ENCODE data around the gene IMPG2. TPM values are rescaled to one million over a fixed set of nuclear protein-coding genes. Genes with fewer than 3 reads are reported as not detected.

The IMPG2 gene
- total RNA-seq, 4 donors from 2014 or later: 0.05 to 0.13 (median 0.11) TPM; not detected in 1

DNA sequence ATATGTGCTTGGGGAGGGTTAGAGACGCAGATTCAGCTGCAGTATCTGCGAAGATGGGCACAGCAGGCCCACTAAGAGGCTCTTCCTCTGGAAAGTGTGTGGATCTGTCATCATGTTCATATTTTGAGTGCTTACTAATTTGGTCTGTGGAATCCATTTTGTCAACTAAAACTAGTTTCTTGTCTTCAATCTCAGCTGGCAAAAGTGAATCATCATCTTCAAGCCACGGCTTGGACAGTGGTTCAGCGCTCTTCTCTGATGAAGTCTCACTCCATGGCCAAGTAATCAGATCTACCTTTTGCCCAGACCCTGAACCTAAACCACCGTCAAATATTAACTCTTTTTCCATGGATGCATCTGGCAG lies 76.2 kb downstream of the IMPG2 start:
- intact Hi-C loops (cut with DNase I; ENCODE audit: low total_unique reads): no loop called here
- 85% methylated on average over 5 of the region's 5 CpGs for WGBS, 2 donors

DNA sequence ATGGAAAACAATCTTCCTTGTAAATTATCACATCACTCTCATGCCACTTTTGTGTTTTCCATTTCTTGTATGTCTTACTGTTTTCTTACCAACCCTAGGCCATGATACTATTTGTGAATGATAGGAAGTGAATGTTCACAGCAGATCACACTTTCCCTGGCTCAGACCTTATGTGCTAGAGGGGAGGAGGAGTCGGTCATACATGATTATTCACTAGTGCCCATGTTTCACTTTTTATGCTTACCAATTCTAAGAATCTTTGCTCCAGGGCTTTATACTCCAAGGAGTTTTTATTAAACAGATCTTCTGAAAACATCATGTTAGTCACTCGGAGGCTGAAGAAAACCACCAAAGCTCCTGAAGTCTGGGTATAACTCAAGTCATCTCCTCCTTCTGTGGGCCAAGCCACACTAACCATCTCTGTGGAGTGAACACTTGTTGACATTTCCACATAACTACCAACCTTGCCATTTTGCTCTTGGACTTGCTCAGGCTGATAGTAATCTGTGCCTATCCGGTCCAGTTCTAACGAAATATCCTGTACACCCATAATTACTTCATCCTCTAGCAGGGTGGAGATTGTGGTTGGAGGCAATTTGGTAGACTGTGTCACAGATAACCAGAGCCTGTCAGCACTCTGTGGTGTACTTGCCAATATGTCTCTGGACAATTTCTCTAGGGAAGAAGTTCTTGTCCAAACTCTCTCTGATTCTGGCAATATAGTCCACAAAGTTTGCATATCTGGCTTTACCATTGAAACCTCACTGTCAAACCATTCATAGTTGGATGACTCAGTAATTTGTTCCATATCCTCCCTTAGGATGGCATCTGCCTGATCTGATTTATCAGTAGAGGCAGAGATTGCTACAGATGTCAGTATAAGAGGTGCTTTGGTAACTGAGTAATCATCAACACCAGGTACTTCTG lies 76.8 kb downstream of the IMPG2 start:
- no peak overlapping the region for H3K4me3 ChIP-seq (ENCODE audit: low read depth, poor library complexity, severe bottlenecking)
- WGBS, 2 donors: 52 to 62% methylated on average over 4 of the region's 4 CpGs
- no peak for TF ChIP-seq POLR2A (IDR thresholded peaks at IDR 0.05)
- TF ChIP-seq, protein P1, sequence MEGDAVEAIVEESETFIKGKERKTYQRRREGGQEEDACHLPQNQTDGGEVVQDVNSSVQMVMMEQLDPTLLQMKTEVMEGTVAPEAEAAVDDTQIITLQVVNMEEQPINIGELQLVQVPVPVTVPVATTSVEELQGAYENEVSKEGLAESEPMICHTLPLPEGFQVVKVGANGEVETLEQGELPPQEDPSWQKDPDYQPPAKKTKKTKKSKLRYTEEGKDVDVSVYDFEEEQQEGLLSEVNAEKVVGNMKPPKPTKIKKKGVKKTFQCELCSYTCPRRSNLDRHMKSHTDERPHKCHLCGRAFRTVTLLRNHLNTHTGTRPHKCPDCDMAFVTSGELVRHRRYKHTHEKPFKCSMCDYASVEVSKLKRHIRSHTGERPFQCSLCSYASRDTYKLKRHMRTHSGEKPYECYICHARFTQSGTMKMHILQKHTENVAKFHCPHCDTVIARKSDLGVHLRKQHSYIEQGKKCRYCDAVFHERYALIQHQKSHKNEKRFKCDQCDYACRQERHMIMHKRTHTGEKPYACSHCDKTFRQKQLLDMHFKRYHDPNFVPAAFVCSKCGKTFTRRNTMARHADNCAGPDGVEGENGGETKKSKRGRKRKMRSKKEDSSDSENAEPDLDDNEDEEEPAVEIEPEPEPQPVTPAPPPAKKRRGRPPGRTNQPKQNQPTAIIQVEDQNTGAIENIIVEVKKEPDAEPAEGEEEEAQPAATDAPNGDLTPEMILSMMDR (IDR thresholded peaks at IDR 0.05): no peak
- intact Hi-C loops (cut with DNase I; ENCODE audit: low total_unique reads): no loop called here
- no peak for DNase-seq (ENCODE audit: low spot score in 2 of 2)

More for the DNA sequence above, 76.2 kb downstream of the IMPG2 start:
- TF ChIP-seq POLR2A (IDR thresholded peaks at IDR 0.05): no peak
- TF ChIP-seq, protein P1 (IDR thresholded peaks at IDR 0.05): no peak
- H3K4me3 ChIP-seq (ENCODE audit: low read depth, poor library complexity, severe bottlenecking): no peak overlapping the region
- no peak for DNase-seq (ENCODE audit: low spot score in 2 of 2)

DNA sequence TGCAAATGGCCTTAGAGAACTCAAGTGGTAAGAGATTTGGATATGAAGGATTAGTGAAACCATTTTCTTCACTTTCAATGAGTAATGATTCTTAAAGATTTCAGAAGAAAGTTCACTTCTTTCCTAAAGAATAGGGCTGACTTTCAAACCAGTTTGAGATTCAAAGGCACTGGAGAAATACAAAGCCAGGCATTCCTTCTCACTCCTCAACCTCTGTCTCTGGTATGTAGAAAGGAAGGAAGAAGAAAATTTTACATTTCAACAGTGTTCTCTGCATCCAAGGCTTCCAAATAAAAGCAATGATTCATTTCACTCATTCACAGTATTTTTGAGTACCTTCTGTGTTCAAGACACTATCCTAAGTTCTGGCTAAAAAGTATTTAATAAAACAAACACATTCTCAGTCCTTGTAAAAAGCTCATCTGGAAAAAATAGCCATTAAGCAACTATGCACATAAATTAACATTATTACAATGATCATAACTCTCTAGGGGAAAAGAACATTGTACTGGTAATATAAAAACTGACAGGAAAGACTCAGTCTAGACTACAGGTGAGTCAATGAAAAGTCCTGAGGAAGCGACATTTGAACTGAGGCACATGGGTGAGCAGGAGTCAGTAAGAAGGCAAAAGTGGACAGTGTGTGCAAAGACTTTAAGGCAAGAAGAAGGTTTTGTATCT lies 79.5 kb downstream of the IMPG2 start:
- intact Hi-C loops (cut with DNase I; ENCODE audit: low total_unique reads): no loop called here
- no peak overlapping the region for H3K4me3 ChIP-seq (ENCODE audit: low read depth, poor library complexity, severe bottlenecking)
- no peak for TF ChIP-seq POLR2A (IDR thresholded peaks at IDR 0.05)
- TF ChIP-seq, protein P1 (IDR thresholded peaks at IDR 0.05): no peak
- no peak for DNase-seq (ENCODE audit: low spot score in 2 of 2)
- WGBS, 2 donors: 93 to 94% methylated on average over 1 of the region's 1 CpG

DNA sequence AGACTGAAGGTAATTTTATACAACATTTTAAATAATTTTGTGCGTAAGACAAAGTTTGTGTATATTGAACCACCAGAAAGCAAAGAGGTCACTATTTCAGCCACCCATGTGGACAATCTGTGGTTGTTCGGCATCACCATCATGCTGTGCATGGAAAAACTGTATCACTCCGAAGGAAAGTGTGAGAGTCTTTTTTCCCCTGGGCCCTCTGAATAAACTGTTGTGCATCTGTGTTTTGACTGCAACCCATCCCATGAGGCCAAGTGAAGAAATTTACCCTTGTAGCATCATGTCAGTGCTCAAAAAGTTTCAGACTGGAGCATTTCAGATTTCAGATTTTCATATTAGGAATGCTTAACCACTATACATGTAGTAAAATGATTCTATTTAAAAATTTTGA lies 85.3 kb downstream of the IMPG2 start:
- 89 to 91% methylated on average over 3 of the region's 3 CpGs for WGBS, 2 donors
- no peak for DNase-seq (ENCODE audit: low spot score in 2 of 2)
- no peak for TF ChIP-seq POLR2A (IDR thresholded peaks at IDR 0.05)
- TF ChIP-seq, protein P1 (IDR thresholded peaks at IDR 0.05): no peak
- no peak overlapping the region for H3K4me3 ChIP-seq (ENCODE audit: low read depth, poor library complexity, severe bottlenecking)
- intact Hi-C loops (cut with DNase I; ENCODE audit: low total_unique reads): no loop called here

DNA sequence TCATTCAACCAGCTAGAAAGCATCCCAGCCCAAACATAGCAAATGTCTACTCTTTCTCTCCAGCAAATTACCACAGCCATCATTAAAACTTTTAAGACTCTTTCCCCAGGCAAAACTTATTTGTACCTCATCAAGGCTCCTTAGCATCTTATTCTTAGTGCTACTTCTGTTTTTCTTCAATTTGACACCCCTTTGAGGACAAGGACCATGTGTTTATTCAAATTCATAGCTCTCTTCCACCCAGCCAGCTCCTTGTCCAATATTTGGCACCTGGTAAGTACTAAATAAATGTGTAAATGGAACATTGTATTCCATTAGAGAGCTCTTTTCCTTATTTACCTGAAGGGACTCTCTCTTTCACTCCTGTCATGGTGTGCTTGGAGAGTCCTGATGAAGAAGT lies 89.8 kb downstream of the IMPG2 start:
- intact Hi-C loops (cut with DNase I; ENCODE audit: low total_unique reads): no loop called here
- no peak for TF ChIP-seq POLR2A (IDR thresholded peaks at IDR 0.05)
- TF ChIP-seq, protein P1 (IDR thresholded peaks at IDR 0.05): no peak
- H3K4me3 ChIP-seq (ENCODE audit: low read depth, poor library complexity, severe bottlenecking): no peak overlapping the region
- no peak for DNase-seq (ENCODE audit: low spot score in 2 of 2)

Data from lower leg skin (tissue), 4 donors.